ENCODE data around the gene TAB2. TPM values are rescaled to one million over a fixed set of nuclear protein-coding genes. Genes with fewer than 3 reads are reported as not detected.

Gene TAB2
- total RNA-seq, 1 experiment from 2014 or later: 56.7 TPM

DNA sequence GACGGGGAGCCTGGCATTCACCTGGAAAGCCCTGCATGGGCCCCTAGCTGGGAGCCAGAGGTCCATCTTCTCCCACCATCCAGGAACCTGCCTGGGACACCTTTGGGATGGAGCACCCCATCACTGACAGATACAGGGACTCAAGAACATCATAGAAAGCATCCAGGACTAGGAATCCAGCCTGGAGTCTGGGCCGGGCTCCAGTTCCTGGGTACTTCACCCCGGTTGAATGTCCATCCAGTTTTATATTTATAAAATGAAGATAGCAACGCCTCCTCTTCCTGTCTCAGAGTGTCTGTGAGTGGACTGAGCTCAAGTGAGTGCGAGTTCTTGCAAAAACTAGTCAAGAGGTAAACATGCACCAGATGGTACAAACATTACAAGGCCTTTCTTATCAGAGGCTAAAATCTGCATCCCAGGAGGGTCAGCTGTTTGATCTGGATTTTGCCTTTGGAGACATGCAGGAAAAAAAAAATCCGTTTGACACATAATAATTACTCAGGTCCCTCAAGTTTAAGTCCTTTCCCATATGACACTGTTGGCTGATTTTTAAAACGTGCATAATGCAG lies 139.9 kb downstream of the TAB2 start:
- no peaks in the 10 kb centered on the region for H3K27me3 ChIP-seq (ENCODE audit: insufficient read depth, low read length)
- no peak overlapping the region for H3K27ac ChIP-seq (ENCODE audit: low read depth, low read length)
- no peaks in the 10 kb centered on the region for H3K79me2 ChIP-seq (ENCODE audit: insufficient read depth, low read length)
- intact Hi-C loops (cut with micrococcal nuclease): no loop called here
- H4K20me1 ChIP-seq (ENCODE audit: insufficient read depth): no peaks in the 10 kb centered on the region
- RAD21 ChIA-PET (ENCODE audit: low non-redundant PET in 1 of 2, low total read pairs in 2 of 2, uncharacterized antibody in 2 of 2, unreplicated experiment in 2 of 2): no interaction called here
- no peak overlapping the region for H2AFZ ChIP-seq (ENCODE audit: low read depth, low read length, poor library complexity, severe bottlenecking)
- H3K36me3 ChIP-seq (ENCODE audit: control insufficient read depth in 1 of 2, insufficient read depth in 2 of 2, low read length in 2 of 2): no peaks in the 10 kb centered on the region
- POLR2A ChIA-PET: no interaction called here
- DNase-seq (ENCODE audit: low read depth, low spot score): no peak
- no peaks in the 10 kb centered on the region for H3K9me3 ChIP-seq (ENCODE audit: control insufficient read depth in 1 of 2, insufficient read depth in 1 of 2, low read depth in 1 of 2, low read length in 2 of 2)
- ATAC-seq: no peak
- H3K9ac ChIP-seq (ENCODE audit: low read length): no peak overlapping the region
- H3K4me1 ChIP-seq (ENCODE audit: control insufficient read depth in 1 of 2, insufficient read depth in 2 of 2, low read length in 2 of 2): peaks cover 8 to 10% of the 10 kb centered on the region in 2 experiments; a peak in 3 of 4 replicates
- H3K9me2 ChIP-seq (ENCODE audit: insufficient read depth): no peaks in the 10 kb centered on the region
- TF ChIP-seq, protein P1, sequence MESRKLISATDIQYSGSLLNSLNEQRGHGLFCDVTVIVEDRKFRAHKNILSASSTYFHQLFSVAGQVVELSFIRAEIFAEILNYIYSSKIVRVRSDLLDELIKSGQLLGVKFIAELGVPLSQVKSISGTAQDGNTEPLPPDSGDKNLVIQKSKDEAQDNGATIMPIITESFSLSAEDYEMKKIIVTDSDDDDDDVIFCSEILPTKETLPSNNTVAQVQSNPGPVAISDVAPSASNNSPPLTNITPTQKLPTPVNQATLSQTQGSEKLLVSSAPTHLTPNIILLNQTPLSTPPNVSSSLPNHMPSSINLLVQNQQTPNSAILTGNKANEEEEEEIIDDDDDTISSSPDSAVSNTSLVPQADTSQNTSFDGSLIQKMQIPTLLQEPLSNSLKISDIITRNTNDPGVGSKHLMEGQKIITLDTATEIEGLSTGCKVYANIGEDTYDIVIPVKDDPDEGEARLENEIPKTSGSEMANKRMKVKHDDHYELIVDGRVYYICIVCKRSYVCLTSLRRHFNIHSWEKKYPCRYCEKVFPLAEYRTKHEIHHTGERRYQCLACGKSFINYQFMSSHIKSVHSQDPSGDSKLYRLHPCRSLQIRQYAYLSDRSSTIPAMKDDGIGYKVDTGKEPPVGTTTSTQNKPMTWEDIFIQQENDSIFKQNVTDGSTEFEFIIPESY (IDR thresholded peaks at IDR 0.05; ENCODE audit: extremely low read depth, insufficient replicate concordance, low read length): no peak
- TF ChIP-seq, protein P2, sequence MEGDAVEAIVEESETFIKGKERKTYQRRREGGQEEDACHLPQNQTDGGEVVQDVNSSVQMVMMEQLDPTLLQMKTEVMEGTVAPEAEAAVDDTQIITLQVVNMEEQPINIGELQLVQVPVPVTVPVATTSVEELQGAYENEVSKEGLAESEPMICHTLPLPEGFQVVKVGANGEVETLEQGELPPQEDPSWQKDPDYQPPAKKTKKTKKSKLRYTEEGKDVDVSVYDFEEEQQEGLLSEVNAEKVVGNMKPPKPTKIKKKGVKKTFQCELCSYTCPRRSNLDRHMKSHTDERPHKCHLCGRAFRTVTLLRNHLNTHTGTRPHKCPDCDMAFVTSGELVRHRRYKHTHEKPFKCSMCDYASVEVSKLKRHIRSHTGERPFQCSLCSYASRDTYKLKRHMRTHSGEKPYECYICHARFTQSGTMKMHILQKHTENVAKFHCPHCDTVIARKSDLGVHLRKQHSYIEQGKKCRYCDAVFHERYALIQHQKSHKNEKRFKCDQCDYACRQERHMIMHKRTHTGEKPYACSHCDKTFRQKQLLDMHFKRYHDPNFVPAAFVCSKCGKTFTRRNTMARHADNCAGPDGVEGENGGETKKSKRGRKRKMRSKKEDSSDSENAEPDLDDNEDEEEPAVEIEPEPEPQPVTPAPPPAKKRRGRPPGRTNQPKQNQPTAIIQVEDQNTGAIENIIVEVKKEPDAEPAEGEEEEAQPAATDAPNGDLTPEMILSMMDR (IDR thresholded peaks at IDR 0.05 in 2 of 3, conservative IDR thresholded peaks at IDR 0.05 in 1 of 3; ENCODE audit: borderline replicate concordance in 1 of 3, insufficient read depth in 1 of 3, low read depth in 2 of 3, low read length in 2 of 3): no peak
- TF ChIP-seq EZH2phosphoT487 (IDR thresholded peaks at IDR 0.05; ENCODE audit: borderline replicate concordance) (no peak), FOSL1 (IDR thresholded peaks at IDR 0.05; ENCODE audit: low read depth) (no peak), EZH2 (IDR thresholded peaks at IDR 0.05) (no peak), RAD21 (IDR thresholded peaks at IDR 0.05; ENCODE audit: low read depth) (no peak), CEBPB (IDR thresholded peaks at IDR 0.05; ENCODE audit: low read depth) (no peak)
- H3K4me3 ChIP-seq (replicated peaks in 1 of 2; ENCODE audit: low read depth in 1 of 2, low read length in 2 of 2): no peak overlapping the region
- no peak overlapping the region for H3K4me2 ChIP-seq (ENCODE audit: low read length)
- no TSS peak for BruUV-seq (replicated peaks)
- CTCF ChIA-PET: interaction anchor here (1.8 kb wide), 1 partner anchor 25 kb away, joined by 5 read pairs; no protein-coding TSS in a partner anchor

All from HCT116 (cell line).